RWPE2 (cell line): Measurements from ENCODE around the gene PRODH.
"Not testable (repeated sequence)": the region's sequence is repeated elsewhere in the genome, so short reads cannot be mapped to it uniquely, and the experiment has no call there.

Experiments
- ATAC-seq: fragments of 200-7000 bp; cut with Tn5 transposase; 3 replicates; pipeline ENCODE4 v1.9.1; 2021; ENCODE audit warnings: low read depth
- DNase-seq: peaks from one replicate; pipeline ENCODE4 v3.0.0-alpha.2; 2020; ENCODE audit warnings: low spot score
- H3K27ac ChIP-seq: fragments of 450-650 bp; 2 replicates; pipeline ENCODE4 v1.5.1; 2017; ENCODE audit warnings: mild to moderate bottlenecking; ENCODE audit not compliant: poor library complexity, severe bottlenecking
- H3K27me3 ChIP-seq: fragments of 250-450 bp; sonication (Bioruptor Pico); 2 replicates; pipeline ENCODE4 v1.5.1; 2021; ENCODE audit warnings: mild to moderate bottlenecking, moderate library complexity; ENCODE audit not compliant: insufficient read depth, poor library complexity, severe bottlenecking
- H3K36me3 ChIP-seq: fragments of 250-450 bp; sonication (Bioruptor Pico); 2 replicates; pipeline ENCODE4 v1.5.1; 2020; ENCODE audit warnings: low read depth, mild to moderate bottlenecking, moderate library complexity
- H3K4me1 ChIP-seq: fragments of 250-450 bp; sonication (Bioruptor Pico); 2 replicates; pipeline ENCODE4 v1.5.1; 2021; ENCODE audit warnings: mild to moderate bottlenecking, moderate library complexity; ENCODE audit not compliant: insufficient read depth, poor library complexity, severe bottlenecking
- H3K4me3 ChIP-seq: fragments of 250-450 bp; sonication (Bioruptor Pico); 2 replicates; pipeline ENCODE4 v1.5.1; 2021; ENCODE audit warnings: mild to moderate bottlenecking, moderate library complexity; ENCODE audit not compliant: severe bottlenecking
- H3K9me3 ChIP-seq: fragments of 250-450 bp; sonication (Bioruptor Pico); 2 replicates; pipeline ENCODE4 v1.5.1; 2021; ENCODE audit warnings: mild to moderate bottlenecking, moderate library complexity; ENCODE audit not compliant: severe bottlenecking
- TF ChIP-seq, protein P1 (sequence below): fragments of 450-650 bp; IDR thresholded peaks from one replicate; pipeline ENCODE4 v1.5.1; 2017; ENCODE audit warnings: mild to moderate bottlenecking, moderate library complexity; ENCODE audit not compliant: poor library complexity, severe bottlenecking

Gene PRODH

DNA sequence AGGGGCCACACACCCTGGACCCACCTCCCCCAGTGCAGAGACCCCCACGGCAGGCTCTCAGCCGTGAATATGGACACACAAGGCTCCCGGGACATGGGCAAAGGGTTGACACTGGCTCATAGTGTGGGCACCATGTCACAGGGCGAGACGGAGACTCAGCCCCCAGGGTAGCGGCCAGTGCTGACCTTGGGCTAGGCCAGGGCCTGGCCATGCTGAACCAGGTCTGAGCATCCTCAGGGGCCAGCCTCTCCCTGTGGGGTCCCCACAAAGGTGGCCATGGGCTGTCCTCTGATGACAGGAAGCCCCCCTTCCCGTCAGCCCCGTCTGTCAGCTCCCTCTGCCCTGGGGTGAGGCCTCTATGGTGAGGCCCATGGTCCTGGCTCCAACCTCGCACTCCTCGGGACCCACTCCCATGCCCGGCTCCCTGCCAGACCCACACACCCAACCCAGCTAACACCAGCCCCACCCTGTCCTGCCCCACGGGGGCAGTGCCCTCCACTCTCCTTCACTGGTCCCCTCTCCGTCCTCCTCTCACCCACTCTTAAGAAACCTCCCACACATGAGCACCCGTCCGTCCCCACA, 19.0 kb upstream of the PRODH start:
- Histone ChIP-seq H3K27ac (no peak overlapping the region), H3K9me3 (no peaks in the 10 kb centered on the region), H3K36me3 (no peaks in the 10 kb centered on the region), H3K27me3 (peaks cover 3% of the 10 kb centered on the region), H3K4me1 (no peaks in the 10 kb centered on the region), H3K4me3 (no peak overlapping the region)
- TF ChIP-seq, protein P1, sequence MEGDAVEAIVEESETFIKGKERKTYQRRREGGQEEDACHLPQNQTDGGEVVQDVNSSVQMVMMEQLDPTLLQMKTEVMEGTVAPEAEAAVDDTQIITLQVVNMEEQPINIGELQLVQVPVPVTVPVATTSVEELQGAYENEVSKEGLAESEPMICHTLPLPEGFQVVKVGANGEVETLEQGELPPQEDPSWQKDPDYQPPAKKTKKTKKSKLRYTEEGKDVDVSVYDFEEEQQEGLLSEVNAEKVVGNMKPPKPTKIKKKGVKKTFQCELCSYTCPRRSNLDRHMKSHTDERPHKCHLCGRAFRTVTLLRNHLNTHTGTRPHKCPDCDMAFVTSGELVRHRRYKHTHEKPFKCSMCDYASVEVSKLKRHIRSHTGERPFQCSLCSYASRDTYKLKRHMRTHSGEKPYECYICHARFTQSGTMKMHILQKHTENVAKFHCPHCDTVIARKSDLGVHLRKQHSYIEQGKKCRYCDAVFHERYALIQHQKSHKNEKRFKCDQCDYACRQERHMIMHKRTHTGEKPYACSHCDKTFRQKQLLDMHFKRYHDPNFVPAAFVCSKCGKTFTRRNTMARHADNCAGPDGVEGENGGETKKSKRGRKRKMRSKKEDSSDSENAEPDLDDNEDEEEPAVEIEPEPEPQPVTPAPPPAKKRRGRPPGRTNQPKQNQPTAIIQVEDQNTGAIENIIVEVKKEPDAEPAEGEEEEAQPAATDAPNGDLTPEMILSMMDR = no peak
- no peak for ATAC-seq
- DNase-seq = peak; percentile 35

DNA sequence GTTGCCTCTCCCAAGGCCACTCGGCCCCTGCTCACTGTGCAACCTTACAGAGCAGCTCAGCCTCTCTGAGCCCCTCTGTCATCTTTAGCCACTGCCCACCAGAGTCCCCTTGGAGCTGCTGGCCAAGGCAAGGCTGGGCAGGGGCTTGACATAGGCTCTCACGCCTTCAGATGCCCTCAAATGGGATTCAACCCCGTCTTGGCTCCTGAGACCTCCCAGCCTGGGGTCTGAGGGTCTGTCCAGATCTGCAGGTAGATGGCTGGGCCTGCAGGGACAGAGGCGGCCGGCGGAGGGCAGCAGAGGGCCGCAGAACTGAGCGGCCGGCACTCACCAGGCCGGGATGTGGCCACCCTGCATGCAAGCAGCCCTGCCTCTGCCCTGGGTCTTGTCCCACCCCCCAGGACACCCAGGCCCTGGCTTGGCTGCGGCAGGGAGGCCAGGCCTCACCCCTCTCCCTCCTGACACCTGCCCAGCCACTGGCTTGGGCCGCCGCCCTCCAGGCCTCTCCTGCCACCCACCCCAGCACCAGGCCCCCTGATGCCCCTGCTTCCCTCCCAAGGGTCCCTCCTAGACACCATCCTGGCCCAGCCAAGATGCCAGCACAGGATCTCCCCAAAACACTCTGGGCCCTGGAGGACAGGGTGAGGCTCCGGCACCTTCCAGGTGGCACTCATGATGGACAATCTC, 18.4 kb upstream of the PRODH start:
- TF ChIP-seq, protein P1 = peak; percentile 43
- H3K9me3 ChIP-seq, H3K4me3 ChIP-seq, H3K27me3 ChIP-seq, H3K27ac ChIP-seq, H3K4me1 ChIP-seq, H3K36me3 ChIP-seq: not testable (repeated sequence)
- DNase-seq = peak; percentile 50
- ATAC-seq = peak; percentile 77

DNA sequence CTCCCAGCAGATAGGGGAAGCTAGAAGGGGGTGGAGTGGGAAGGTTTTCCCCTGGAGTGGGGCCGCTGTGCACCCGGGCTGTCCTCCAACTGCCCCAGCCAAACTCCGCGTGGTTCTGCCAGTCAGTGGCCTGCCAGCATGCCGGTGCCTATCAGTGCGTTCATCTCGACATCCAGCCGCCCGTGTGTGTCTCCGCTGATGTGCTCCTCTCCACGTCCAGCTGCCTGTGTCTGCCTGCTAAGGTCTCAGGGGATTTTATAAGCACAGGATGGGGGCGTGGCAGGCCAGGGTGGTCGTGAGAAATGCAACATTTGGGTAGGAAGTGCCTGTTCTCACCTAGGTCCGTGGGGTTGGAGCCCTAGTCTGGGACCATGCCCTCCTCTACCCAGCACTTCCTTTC, 17.0 kb upstream of the PRODH start:
- not testable (repeated sequence) for ATAC-seq, H3K36me3 ChIP-seq, H3K27me3 ChIP-seq, H3K4me1 ChIP-seq, H3K4me3 ChIP-seq, H3K9me3 ChIP-seq, H3K27ac ChIP-seq
- DNase-seq = peak; percentile 29

DNA sequence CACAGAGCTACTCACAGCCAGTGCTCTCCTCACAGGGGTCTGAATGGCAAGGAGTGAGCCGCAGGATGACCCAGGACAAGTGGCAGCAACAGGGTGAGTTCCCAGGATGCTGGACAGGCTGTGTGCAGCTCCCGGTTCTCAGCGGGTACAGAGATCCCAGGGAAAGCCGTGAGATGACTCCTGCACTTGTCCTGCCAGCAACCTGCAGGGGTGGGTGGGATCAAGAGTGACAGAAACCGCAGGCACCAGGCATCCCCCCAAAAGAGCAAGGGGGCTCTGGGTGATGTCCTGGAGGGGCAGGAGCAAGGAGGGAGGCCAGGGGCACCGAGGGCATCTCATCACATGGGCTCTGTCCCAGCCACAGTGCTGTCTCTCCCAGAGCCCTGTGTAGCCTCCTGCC, 15.9 kb upstream of the PRODH start:
- TF ChIP-seq, protein P1 = no peak
- DNase-seq = peak; percentile 29
- no peaks in the 10 kb centered on the region for H3K4me1 ChIP-seq

DNA sequence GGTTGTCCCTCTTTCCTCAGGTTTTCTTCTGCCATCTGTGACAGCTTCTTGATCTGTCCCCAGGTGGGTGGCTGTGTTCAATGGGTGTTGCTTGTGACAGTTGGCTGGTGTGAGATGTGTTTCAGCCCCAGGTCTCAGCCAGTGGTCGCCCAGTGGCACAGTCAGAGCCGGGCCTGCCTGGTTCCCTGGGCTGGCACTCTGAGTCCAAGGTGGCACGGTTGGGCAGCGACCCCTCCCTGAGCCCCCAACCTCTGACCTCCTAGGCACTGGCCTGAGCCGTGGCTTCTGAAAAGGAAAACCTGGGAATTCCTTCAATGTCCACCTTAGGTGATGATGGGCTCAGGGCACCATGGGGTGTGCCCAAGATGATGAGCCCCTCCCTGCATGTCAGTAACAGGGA, 14.0 kb upstream of the PRODH start:
- H3K4me1 ChIP-seq = no peaks in the 10 kb centered on the region
- TF ChIP-seq, protein P1 = no peak
- no peaks in the 10 kb centered on the region for H3K9me3 ChIP-seq
- H3K27me3 ChIP-seq = no peaks in the 10 kb centered on the region
- no peak overlapping the region for H3K27ac ChIP-seq
- ATAC-seq = no peak
- DNase-seq = no peak
- H3K36me3 ChIP-seq = no peaks in the 10 kb centered on the region
- H3K4me3 ChIP-seq = no peak overlapping the region

More for the DNA sequence above, 15.9 kb upstream of the PRODH start:
- H3K9me3 ChIP-seq = no peaks in the 10 kb centered on the region
- no peak for ATAC-seq
- H3K27ac ChIP-seq = no peak overlapping the region
- no peak overlapping the region for H3K4me3 ChIP-seq
- H3K27me3 ChIP-seq = no peaks in the 10 kb centered on the region
- no peaks in the 10 kb centered on the region for H3K36me3 ChIP-seq
